Measurements from ENCODE around the gene KLHL29. TPM values are rescaled to one million over a fixed set of nuclear protein-coding genes. Genes with fewer than 3 reads are reported as not detected.

Gene KLHL29
- total RNA-seq, 1 experiment from 2014 or later, result 3.4 TPM

DNA sequence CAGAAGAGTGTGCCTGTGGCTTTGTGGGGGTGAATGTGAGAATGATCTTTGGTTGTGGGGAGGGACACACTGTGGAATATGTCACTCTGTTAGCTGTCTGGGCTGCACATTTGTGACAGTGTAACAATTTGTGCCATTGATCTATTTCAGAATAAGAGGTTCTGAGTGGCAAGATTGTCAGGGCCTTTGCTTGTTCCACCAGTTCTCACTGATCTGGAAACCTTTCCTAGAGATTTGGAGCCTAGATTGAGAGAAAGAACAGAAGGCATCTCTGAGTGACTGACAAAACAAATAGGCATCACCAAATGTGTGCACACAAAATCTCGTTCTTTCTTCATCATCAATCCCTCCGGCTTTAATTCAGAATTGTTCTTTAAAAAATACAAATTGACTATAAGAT is 153.6 kb downstream of the KLHL29 start:
- POLR2A ChIA-PET (ENCODE audit: unreplicated experiment), result no interaction called here
- BruUV-seq (replicated peaks), result no TSS peak
- Histone ChIP-seq H3K36me3 (ENCODE audit: low read depth) (no peaks in the 10 kb centered on the region), H3K9me2 (ENCODE audit: insufficient read depth) (no peaks in the 10 kb centered on the region), H3K4me2 (no peak overlapping the region), H3K9me3 (ENCODE audit: insufficient read depth, low read depth) (no peaks in the 10 kb centered on the region), H4K20me1 (ENCODE audit: insufficient read depth) (no peaks in the 10 kb centered on the region), H3F3A (ENCODE audit: insufficient read depth, low read depth) (no peaks in the 10 kb centered on the region), H3K4me1 (replicated peaks; ENCODE audit: insufficient read depth) (no peaks in the 10 kb centered on the region), H3K27ac (no peak overlapping the region), H3K79me2 (ENCODE audit: low read depth) (no peaks in the 10 kb centered on the region), H3K27me3 (ENCODE audit: insufficient read depth, low read depth) (no peaks in the 10 kb centered on the region), H2AFZ (no peak overlapping the region), H3K4me3 (no peak overlapping the region)
- CTCF ChIA-PET, result no interaction called here
- TF ChIP-seq, protein P1, sequence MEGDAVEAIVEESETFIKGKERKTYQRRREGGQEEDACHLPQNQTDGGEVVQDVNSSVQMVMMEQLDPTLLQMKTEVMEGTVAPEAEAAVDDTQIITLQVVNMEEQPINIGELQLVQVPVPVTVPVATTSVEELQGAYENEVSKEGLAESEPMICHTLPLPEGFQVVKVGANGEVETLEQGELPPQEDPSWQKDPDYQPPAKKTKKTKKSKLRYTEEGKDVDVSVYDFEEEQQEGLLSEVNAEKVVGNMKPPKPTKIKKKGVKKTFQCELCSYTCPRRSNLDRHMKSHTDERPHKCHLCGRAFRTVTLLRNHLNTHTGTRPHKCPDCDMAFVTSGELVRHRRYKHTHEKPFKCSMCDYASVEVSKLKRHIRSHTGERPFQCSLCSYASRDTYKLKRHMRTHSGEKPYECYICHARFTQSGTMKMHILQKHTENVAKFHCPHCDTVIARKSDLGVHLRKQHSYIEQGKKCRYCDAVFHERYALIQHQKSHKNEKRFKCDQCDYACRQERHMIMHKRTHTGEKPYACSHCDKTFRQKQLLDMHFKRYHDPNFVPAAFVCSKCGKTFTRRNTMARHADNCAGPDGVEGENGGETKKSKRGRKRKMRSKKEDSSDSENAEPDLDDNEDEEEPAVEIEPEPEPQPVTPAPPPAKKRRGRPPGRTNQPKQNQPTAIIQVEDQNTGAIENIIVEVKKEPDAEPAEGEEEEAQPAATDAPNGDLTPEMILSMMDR (conservative IDR thresholded peaks at IDR 0.05), result no peak
- TF ChIP-seq EZH2 (IDR thresholded peaks at IDR 0.05; ENCODE audit: low read depth), result no peak
- no peak for DNase-seq
- intact Hi-C loops (cut with micrococcal nuclease; ENCODE audit: unreplicated experiment), result no loop called here

DNA sequence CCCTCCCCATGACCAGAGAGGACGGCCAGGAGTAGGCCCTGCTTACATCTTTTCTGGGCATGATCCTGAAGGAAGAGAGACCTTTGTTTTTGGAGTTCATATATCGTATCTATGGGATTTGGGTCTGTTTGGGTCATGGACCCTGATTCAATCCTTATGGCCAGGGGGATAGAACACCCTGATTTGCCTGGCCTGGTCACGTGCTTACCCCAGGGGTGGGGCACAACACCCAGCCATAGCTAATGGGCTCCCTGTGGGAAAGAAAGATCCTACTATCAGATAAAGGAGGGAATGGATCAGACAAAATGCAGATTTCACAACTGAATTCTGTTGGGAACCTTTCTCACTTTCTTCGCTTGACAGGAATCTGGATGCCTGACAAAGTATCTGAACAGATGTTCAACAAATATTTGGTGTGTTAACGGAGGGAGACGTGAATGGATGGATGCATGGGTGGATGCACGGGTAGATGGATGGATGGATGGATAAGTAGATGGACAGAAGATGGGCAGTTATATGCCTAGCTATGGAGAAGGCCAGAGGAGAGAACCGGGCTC is 155.9 kb downstream of the KLHL29 start:
- POLR2A ChIA-PET (ENCODE audit: unreplicated experiment), result no interaction called here
- Histone ChIP-seq H3K4me2 (no peak overlapping the region), H3K79me2 (ENCODE audit: low read depth) (no peaks in the 10 kb centered on the region), H3K9me3 (ENCODE audit: insufficient read depth, low read depth) (no peaks in the 10 kb centered on the region), H3K27me3 (ENCODE audit: insufficient read depth, low read depth) (no peaks in the 10 kb centered on the region), H4K20me1 (ENCODE audit: insufficient read depth) (peaks cover 7% of the 10 kb centered on the region; the same call in 1 of the 2 replicates), H3K4me1 (replicated peaks; ENCODE audit: insufficient read depth) (no peaks in the 10 kb centered on the region), H2AFZ (no peak overlapping the region), H3K9me2 (ENCODE audit: insufficient read depth) (no peaks in the 10 kb centered on the region), H3K27ac (no peak overlapping the region), H3F3A (ENCODE audit: insufficient read depth, low read depth) (no peaks in the 10 kb centered on the region), H3K36me3 (ENCODE audit: low read depth) (no peaks in the 10 kb centered on the region), H3K4me3 (no peak overlapping the region)
- no peak for DNase-seq
- no peak for TF ChIP-seq EZH2 (IDR thresholded peaks at IDR 0.05; ENCODE audit: low read depth)
- intact Hi-C loops (cut with micrococcal nuclease; ENCODE audit: unreplicated experiment), result no loop called here
- CTCF ChIA-PET, result no interaction called here
- BruUV-seq (replicated peaks), result no TSS peak

DNA sequence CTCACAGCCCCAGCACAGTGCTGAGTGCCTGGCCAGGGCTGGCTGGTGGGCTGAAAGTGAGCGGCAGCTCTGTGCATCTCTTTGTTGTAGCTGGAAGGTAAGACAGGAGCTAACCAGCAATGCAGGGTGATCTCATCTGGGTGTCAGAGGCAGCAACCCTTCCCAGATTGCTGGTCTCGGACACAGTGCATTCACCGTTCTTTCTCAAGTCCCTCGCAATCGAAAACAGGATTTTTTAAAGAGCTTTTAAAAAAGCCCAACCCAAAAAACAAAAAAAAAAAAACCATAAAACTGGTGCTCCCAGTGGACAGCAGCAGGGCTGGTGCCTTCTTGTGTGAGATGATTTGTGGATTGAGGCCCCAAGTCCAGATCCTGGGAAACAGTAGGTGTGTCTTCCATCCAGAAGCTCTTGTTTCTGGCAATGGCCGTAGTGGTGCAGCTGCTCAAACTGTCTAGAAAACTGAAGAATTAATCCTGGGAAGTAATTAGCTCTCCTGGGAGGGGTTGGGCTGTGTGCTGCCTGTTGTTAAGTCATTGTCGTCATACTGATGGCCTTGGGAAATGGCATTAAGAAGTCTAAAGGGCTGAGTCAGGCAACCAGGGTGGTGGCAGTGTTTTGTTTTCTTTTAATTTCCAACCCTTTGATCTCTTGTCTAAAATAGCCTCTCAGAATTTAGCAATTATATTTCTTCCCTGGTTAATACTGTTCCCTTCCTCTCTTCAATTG is 156.7 kb downstream of the KLHL29 start:
- POLR2A ChIA-PET (ENCODE audit: unreplicated experiment), result no interaction called here
- H3K36me3 ChIP-seq (ENCODE audit: low read depth), result no peaks in the 10 kb centered on the region
- no peaks in the 10 kb centered on the region for H3F3A ChIP-seq (ENCODE audit: insufficient read depth, low read depth)
- DNase-seq, result no peak
- no peak overlapping the region for H3K4me2 ChIP-seq
- no peaks in the 10 kb centered on the region for H3K9me2 ChIP-seq (ENCODE audit: insufficient read depth)
- no peaks in the 10 kb centered on the region for H3K27me3 ChIP-seq (ENCODE audit: insufficient read depth, low read depth)
- intact Hi-C loops (cut with micrococcal nuclease; ENCODE audit: unreplicated experiment), result no loop called here
- H3K79me2 ChIP-seq (ENCODE audit: low read depth), result no peaks in the 10 kb centered on the region
- no peak overlapping the region for H3K4me3 ChIP-seq
- H3K27ac ChIP-seq, result no peak overlapping the region
- no peak overlapping the region for H2AFZ ChIP-seq
- TF ChIP-seq, protein P1 (conservative IDR thresholded peaks at IDR 0.05), result no peak
- TF ChIP-seq EZH2 (IDR thresholded peaks at IDR 0.05; ENCODE audit: low read depth), result no peak
- CTCF ChIA-PET, result interaction anchor here (0.6 kb wide), 1 partner anchor 386 kb away, joined by 6 read pairs; no protein-coding TSS in a partner anchor
- no peaks in the 10 kb centered on the region for H3K9me3 ChIP-seq (ENCODE audit: insufficient read depth, low read depth)
- H4K20me1 ChIP-seq (ENCODE audit: insufficient read depth), result peaks cover 14% of the 10 kb centered on the region; the same call in 1 of the 2 replicates
- BruUV-seq (replicated peaks), result no TSS peak
- H3K4me1 ChIP-seq (replicated peaks; ENCODE audit: insufficient read depth), result no peaks in the 10 kb centered on the region
